GM21381 (cell line): ENCODE data around the gene SNAPC3.
A peak's percentile ranks its signal among the peaks of the same experiment; 100 is the strongest.

ENCODE experiments used
- ATAC-seq: cut with Tn5 transposase; IDR thresholded peaks from one replicate; pipeline ENCODE4 v1.9.1; 2021; ENCODE audit warnings: mild to moderate bottlenecking, moderate library complexity; ENCODE audit not compliant: unreplicated experiment

Gene SNAPC3

GRCh38 chr9:15485836-15486666, 63.4 kb downstream of the SNAPC3 start:
- no peak for ATAC-seq

GRCh38 chr9:15491950-15492349, 69.3 kb downstream of the SNAPC3 start:
- ATAC-seq, result no peak

- ATAC-seq, result no peak
These were observed 69.9 kb downstream of the SNAPC3 start for GRCh38 chr9:15492485-15493150.

- no peak for ATAC-seq
These were observed 75.7 kb downstream of the SNAPC3 start for GRCh38 chr9:15498246-15498995.

GRCh38 chr9:15499139-15499538, 76.5 kb downstream of the SNAPC3 start:
- no peak for ATAC-seq

- no peak for ATAC-seq
These were observed 78.5 kb downstream of the SNAPC3 start for GRCh38 chr9:15501179-15501578.

- no peak for ATAC-seq
These were observed 79.1 kb downstream of the SNAPC3 start for GRCh38 chr9:15501803-15502202.

GRCh38 chr9:15505921-15506320, 83.2 kb downstream of the SNAPC3 start:
- ATAC-seq, result no peak

- peak; percentile 40 for ATAC-seq
These were observed 87.5 kb downstream of the SNAPC3 start for GRCh38 chr9:15509931-15510788.

- peak; percentile 80 for ATAC-seq
These were observed 88.3 kb downstream of the SNAPC3 start, which contains the start of gene PSIP1 for GRCh38 chr9:15510789-15511575. Gene PSIP1, minus strand, starts transcription at chr9:15510970. Its CDS starts 782 bp downstream, at chr9:15510188.
